ENCODE data around the gene S100A10. TPM values are rescaled to one million over a fixed set of nuclear protein-coding genes. Genes with fewer than 3 reads are reported as not detected.

The S100A10 gene
- total and polyA plus RNA-seq, 2 experiments from 2014 or later, result 35.9 to 634 TPM

DNA sequence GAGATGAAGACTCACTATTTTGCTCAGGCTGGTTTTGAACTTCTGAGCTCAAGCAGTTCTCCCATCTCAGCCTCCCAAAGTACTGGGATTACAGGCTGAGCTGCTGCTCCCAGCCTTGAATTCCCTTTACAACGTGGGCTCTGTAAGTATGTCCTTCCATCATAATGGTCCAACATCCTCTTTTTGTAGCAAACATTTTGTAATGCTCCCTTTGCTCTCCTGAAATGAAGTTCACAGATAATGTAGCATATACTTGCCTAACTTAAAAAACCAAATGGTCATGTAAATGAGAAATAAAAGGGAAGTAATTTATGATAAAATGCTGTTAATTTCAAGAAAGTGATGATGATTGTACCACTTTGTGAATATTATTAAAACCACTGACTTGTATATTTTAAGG is 53.9 kb downstream of the S100A10 start:
- H3K36me3 ChIP-seq (ENCODE audit: insufficient read depth), result no peaks in the 10 kb centered on the region
- Mint-ChIP-seq H3K4me3 (no peak overlapping the region), H3K36me3 (ENCODE audit: low read depth) (no peaks in the 10 kb centered on the region), H3K4me1 (peaks cover 12% of the 10 kb centered on the region), H3K9me3 (no peaks in the 10 kb centered on the region), H3K27me3 (ENCODE audit: insufficient read depth, low read depth, poor library complexity) (no peaks in the 10 kb centered on the region), H3K27ac (no peak overlapping the region)
- H3K27ac ChIP-seq (ENCODE audit: low read depth), result no peak overlapping the region
- no peak overlapping the region for H3K4me3 ChIP-seq
- no peaks in the 10 kb centered on the region for H3K79me2 ChIP-seq (replicated peaks; ENCODE audit: insufficient read depth)
- no peaks in the 10 kb centered on the region for H4K20me1 ChIP-seq (replicated peaks; ENCODE audit: insufficient read depth)
- no peak overlapping the region for H3K4me2 ChIP-seq
- no peak overlapping the region for H2AFZ ChIP-seq
- peaks cover 4% of the 10 kb centered on the region; the same call in 1 of the 2 replicates for H3K4me1 ChIP-seq (ENCODE audit: insufficient read depth)
- H3F3A ChIP-seq (replicated peaks; ENCODE audit: low read depth), result no peaks in the 10 kb centered on the region
- TF ChIP-seq, protein P1, sequence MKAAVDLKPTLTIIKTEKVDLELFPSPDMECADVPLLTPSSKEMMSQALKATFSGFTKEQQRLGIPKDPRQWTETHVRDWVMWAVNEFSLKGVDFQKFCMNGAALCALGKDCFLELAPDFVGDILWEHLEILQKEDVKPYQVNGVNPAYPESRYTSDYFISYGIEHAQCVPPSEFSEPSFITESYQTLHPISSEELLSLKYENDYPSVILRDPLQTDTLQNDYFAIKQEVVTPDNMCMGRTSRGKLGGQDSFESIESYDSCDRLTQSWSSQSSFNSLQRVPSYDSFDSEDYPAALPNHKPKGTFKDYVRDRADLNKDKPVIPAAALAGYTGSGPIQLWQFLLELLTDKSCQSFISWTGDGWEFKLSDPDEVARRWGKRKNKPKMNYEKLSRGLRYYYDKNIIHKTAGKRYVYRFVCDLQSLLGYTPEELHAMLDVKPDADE (IDR thresholded peaks at IDR 0.05), result no peak
- TF ChIP-seq EZH2phosphoT487 (IDR thresholded peaks at IDR 0.05; ENCODE audit: unreplicated experiment) (no peak), EZH2 (IDR thresholded peaks at IDR 0.05; ENCODE audit: low read depth, unreplicated experiment) (no peak), STAT1 (IDR thresholded peaks at IDR 0.05; ENCODE audit: unreplicated experiment) (no peak), NANOG (IDR thresholded peaks at IDR 0.05; ENCODE audit: borderline replicate concordance) (no peak), POLR2AphosphoS5 (IDR thresholded peaks at IDR 0.05; ENCODE audit: low read depth) (no peak)
- ATAC-seq (no peak), DNase-seq (ENCODE audit: low spot score) (no peak)
- H3K9me2 ChIP-seq (ENCODE audit: insufficient read depth), result no peaks in the 10 kb centered on the region
- no peaks in the 10 kb centered on the region for H3K27me3 ChIP-seq (ENCODE audit: insufficient read depth)

DNA sequence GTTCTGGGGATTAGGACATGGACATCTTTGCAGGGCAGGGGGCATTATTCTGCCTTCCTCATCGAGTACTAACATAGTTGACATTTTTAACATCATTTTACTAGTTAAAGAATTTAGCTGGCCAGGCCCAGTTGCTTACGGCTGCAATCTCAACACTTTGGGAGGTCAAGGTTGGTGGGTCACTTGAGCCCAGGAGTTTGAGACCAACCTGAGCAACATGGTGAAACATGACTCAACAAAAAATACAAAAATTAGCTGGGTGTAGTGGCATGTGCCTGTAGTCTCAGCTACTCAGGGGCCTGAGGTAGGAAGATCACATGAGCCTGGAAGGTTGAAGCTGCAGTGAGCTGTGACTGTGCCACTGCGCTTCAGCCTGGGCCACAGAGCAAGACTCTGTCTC is 54.5 kb downstream of the S100A10 start:
- no peaks in the 10 kb centered on the region for H3K79me2 ChIP-seq (replicated peaks; ENCODE audit: insufficient read depth)
- Mint-ChIP-seq H3K4me1 (peaks cover 12% of the 10 kb centered on the region), H3K9me3 (no peaks in the 10 kb centered on the region), H3K4me3 (no peak overlapping the region), H3K27me3 (ENCODE audit: insufficient read depth, low read depth, poor library complexity) (no peaks in the 10 kb centered on the region), H3K27ac (no peak overlapping the region), H3K36me3 (ENCODE audit: low read depth) (no peaks in the 10 kb centered on the region)
- no peaks in the 10 kb centered on the region for H3K9me2 ChIP-seq (ENCODE audit: insufficient read depth)
- DNase-seq (ENCODE audit: low spot score), result no peak
- no peaks in the 10 kb centered on the region for H4K20me1 ChIP-seq (replicated peaks; ENCODE audit: insufficient read depth)
- H2AFZ ChIP-seq, result no peak overlapping the region
- H3K4me1 ChIP-seq (ENCODE audit: insufficient read depth), result peaks cover 4% of the 10 kb centered on the region; the same call in 1 of the 2 replicates
- no peak for ATAC-seq
- H3K27ac ChIP-seq (ENCODE audit: low read depth), result no peak overlapping the region
- TF ChIP-seq, protein P1 (IDR thresholded peaks at IDR 0.05), result no peak
- TF ChIP-seq, protein P2, sequence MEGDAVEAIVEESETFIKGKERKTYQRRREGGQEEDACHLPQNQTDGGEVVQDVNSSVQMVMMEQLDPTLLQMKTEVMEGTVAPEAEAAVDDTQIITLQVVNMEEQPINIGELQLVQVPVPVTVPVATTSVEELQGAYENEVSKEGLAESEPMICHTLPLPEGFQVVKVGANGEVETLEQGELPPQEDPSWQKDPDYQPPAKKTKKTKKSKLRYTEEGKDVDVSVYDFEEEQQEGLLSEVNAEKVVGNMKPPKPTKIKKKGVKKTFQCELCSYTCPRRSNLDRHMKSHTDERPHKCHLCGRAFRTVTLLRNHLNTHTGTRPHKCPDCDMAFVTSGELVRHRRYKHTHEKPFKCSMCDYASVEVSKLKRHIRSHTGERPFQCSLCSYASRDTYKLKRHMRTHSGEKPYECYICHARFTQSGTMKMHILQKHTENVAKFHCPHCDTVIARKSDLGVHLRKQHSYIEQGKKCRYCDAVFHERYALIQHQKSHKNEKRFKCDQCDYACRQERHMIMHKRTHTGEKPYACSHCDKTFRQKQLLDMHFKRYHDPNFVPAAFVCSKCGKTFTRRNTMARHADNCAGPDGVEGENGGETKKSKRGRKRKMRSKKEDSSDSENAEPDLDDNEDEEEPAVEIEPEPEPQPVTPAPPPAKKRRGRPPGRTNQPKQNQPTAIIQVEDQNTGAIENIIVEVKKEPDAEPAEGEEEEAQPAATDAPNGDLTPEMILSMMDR (conservative IDR thresholded peaks at IDR 0.05; ENCODE audit: low read depth in 2 of 2), result no peak
- no peak for TF ChIP-seq JUNB (IDR thresholded peaks at IDR 0.05; ENCODE audit: unreplicated experiment)
- no peak for TF ChIP-seq ZNF331 (CRISPR knock-in tag; IDR thresholded peaks at IDR 0.05; ENCODE audit: low read depth)
- TF ChIP-seq, protein P3, sequence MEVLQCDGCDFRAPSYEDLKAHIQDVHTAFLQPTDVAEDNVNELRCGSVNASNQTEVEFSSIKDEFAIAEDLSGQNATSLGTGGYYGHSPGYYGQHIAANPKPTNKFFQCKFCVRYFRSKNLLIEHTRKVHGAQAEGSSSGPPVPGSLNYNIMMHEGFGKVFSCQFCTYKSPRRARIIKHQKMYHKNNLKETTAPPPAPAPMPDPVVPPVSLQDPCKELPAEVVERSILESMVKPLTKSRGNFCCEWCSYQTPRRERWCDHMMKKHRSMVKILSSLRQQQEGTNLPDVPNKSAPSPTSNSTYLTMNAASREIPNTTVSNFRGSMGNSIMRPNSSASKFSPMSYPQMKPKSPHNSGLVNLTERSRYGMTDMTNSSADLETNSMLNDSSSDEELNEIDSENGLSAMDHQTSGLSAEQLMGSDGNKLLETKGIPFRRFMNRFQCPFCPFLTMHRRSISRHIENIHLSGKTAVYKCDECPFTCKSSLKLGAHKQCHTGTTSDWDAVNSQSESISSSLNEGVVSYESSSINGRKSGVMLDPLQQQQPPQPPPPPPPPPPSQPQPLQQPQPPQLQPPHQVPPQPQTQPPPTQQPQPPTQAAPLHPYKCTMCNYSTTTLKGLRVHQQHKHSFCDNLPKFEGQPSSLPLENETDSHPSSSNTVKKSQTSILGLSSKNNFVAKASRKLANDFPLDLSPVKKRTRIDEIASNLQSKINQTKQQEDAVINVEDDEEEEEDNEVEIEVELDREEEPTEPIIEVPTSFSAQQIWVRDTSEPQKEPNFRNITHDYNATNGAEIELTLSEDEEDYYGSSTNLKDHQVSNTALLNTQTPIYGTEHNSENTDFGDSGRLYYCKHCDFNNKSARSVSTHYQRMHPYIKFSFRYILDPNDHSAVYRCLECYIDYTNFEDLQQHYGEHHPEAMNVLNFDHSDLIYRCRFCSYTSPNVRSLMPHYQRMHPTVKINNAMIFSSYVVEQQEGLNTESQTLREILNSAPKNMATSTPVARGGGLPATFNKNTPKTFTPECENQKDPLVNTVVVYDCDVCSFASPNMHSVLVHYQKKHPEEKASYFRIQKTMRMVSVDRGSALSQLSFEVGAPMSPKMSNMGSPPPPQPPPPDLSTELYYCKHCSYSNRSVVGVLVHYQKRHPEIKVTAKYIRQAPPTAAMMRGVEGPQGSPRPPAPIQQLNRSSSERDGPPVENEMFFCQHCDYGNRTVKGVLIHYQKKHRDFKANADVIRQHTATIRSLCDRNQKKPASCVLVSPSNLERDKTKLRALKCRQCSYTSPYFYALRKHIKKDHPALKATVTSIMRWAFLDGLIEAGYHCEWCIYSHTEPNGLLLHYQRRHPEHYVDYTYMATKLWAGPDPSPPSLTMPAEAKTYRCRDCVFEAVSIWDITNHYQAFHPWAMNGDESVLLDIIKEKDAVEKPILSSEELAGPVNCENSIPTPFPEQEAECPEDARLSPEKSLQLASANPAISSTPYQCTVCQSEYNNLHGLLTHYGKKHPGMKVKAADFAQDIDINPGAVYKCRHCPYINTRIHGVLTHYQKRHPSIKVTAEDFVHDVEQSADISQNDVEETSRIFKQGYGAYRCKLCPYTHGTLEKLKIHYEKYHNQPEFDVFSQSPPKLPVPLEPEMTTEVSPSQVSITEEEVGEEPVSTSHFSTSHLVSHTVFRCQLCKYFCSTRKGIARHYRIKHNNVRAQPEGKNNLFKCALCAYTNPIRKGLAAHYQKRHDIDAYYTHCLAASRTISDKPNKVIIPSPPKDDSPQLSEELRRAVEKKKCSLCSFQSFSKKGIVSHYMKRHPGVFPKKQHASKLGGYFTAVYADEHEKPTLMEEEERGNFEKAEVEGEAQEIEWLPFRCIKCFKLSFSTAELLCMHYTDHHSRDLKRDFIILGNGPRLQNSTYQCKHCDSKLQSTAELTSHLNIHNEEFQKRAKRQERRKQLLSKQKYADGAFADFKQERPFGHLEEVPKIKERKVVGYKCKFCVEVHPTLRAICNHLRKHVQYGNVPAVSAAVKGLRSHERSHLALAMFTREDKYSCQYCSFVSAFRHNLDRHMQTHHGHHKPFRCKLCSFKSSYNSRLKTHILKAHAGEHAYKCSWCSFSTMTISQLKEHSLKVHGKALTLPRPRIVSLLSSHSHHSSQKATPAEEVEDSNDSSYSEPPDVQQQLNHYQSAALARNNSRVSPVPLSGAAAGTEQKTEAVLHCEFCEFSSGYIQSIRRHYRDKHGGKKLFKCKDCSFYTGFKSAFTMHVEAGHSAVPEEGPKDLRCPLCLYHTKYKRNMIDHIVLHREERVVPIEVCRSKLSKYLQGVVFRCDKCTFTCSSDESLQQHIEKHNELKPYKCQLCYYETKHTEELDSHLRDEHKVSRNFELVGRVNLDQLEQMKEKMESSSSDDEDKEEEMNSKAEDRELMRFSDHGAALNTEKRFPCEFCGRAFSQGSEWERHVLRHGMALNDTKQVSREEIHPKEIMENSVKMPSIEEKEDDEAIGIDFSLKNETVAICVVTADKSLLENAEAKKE (CRISPR knock-in tag; IDR thresholded peaks at IDR 0.05), result no peak
- no peak overlapping the region for H3K4me2 ChIP-seq
- no peaks in the 10 kb centered on the region for H3K27me3 ChIP-seq (ENCODE audit: insufficient read depth)
- no peak overlapping the region for H3K4me3 ChIP-seq
- H3K36me3 ChIP-seq (ENCODE audit: insufficient read depth), result no peaks in the 10 kb centered on the region
- H3F3A ChIP-seq (replicated peaks; ENCODE audit: low read depth), result no peaks in the 10 kb centered on the region
